HepG2 (cell line): ENCODE data around the gene SLC13A3. TPM values are rescaled to one million over a fixed set of nuclear protein-coding genes. Genes with fewer than 3 reads are reported as not detected.

Source experiments
- AHR ChIP-seq: IDR thresholded peaks from 2 replicates; pipeline ENCODE4 v1.6.1; 2018; ENCODE audit warnings: missing genetic modification reagents, missing compliant biosample characterization
- ARID2 ChIP-seq: sonication (generic); formaldehyde crosslinking; IDR thresholded peaks from 2 replicates; pipeline ENCODE4 v1.8.1; 2022; ENCODE audit warnings: mild to moderate bottlenecking, missing genetic modification reagents, borderline replicate concordance
- BATF2 ChIP-seq: sonication (generic); formaldehyde crosslinking; IDR thresholded peaks from 2 replicates; pipeline ENCODE4 v1.8.0; 2022; ENCODE audit warnings: mild to moderate bottlenecking, missing genetic modification reagents, moderate library complexity
- GPN1 ChIP-seq: sonication (generic); formaldehyde crosslinking; IDR thresholded peaks from 2 replicates; pipeline ENCODE4 v1.5.1; 2020; ENCODE audit warnings: missing genetic modification reagents, borderline replicate concordance
- HOXA9 ChIP-seq: sonication (generic); formaldehyde crosslinking; IDR thresholded peaks from 2 replicates; pipeline ENCODE4 v1.8.1; 2022; ENCODE audit warnings: missing genetic modification reagents, mild to moderate bottlenecking, moderate library complexity, borderline replicate concordance
- MIXL1 ChIP-seq: IDR thresholded peaks from 2 replicates; pipeline ENCODE4 v1.6.1; 2016
- MTA1 ChIP-seq: sonication (generic); formaldehyde crosslinking; IDR thresholded peaks from 2 replicates; pipeline ENCODE4 v1.4.0; 2020; ENCODE audit warnings: missing genetic modification reagents, mild to moderate bottlenecking, borderline replicate concordance
- NAIF1 ChIP-seq: sonication (generic); formaldehyde crosslinking; IDR thresholded peaks from 2 replicates; pipeline ENCODE4 v1.5.0; 2020; ENCODE audit warnings: mild to moderate bottlenecking, missing genetic modification reagents, borderline replicate concordance
- NR3C1 ChIP-seq: sonication (generic); formaldehyde crosslinking; IDR thresholded peaks from 2 replicates; pipeline ENCODE4 v1.4.0; 2020; ENCODE audit warnings: missing genetic modification reagents
- PRPF4 ChIP-seq: fragments of 200-400 bp; formaldehyde crosslinking; IDR thresholded peaks from 2 replicates; pipeline ENCODE4 v1.6.1; 2016; ENCODE audit warnings: low read length, low read depth; ENCODE audit not compliant: poor library complexity, severe bottlenecking
- SP140L ChIP-seq: sonication (generic); formaldehyde crosslinking; IDR thresholded peaks from 2 replicates; pipeline ENCODE4 v1.4.0; 2020; ENCODE audit warnings: missing genetic modification reagents, borderline replicate concordance
- ZBTB46 ChIP-seq: sonication (generic); formaldehyde crosslinking; IDR thresholded peaks from 2 replicates; pipeline ENCODE4 v1.4.0; 2020; ENCODE audit warnings: mild to moderate bottlenecking, missing genetic modification reagents, borderline replicate concordance
- ZFX ChIP-seq: sonication (generic); formaldehyde crosslinking; IDR thresholded peaks from 2 replicates; pipeline ENCODE4 v1.4.0; 2020; ENCODE audit warnings: mild to moderate bottlenecking, low read depth, missing genetic modification reagents, moderate library complexity
- ZNF329 ChIP-seq: sonication (generic); formaldehyde crosslinking; IDR thresholded peaks from 2 replicates; pipeline ENCODE4 v1.9.0; 2021; ENCODE audit warnings: low read depth, mild to moderate bottlenecking, missing genetic modification reagents
- ZNF362 ChIP-seq: sonication (generic); formaldehyde crosslinking; IDR thresholded peaks from 2 replicates; pipeline ENCODE4 v1.4.0; 2020; ENCODE audit warnings: missing genetic modification reagents, mild to moderate bottlenecking, borderline replicate concordance
- ZNF446 ChIP-seq: sonication (generic); formaldehyde crosslinking; IDR thresholded peaks from 2 replicates; pipeline ENCODE4 v1.5.0; 2020; ENCODE audit warnings: mild to moderate bottlenecking, missing genetic modification reagents
- ZNF547 ChIP-seq: sonication (generic); formaldehyde crosslinking; IDR thresholded peaks from 2 replicates; pipeline ENCODE4 v1.5.1; 2020; ENCODE audit warnings: mild to moderate bottlenecking, missing genetic modification reagents
- ZNF557 ChIP-seq: sonication (generic); formaldehyde crosslinking; IDR thresholded peaks from 2 replicates; pipeline ENCODE4 v1.4.0; 2020; ENCODE audit warnings: missing genetic modification reagents
- ZNF710 ChIP-seq: sonication (generic); formaldehyde crosslinking; IDR thresholded peaks from 2 replicates; pipeline ENCODE4 v1.5.0; 2020; ENCODE audit warnings: mild to moderate bottlenecking, missing genetic modification reagents, borderline replicate concordance
- ZSCAN9 ChIP-seq: IDR thresholded peaks from 2 replicates; pipeline ENCODE4 v1.6.1; 2016; ENCODE audit warnings: borderline replicate concordance
- polyA plus RNA-seq, 8 experiments: library from polyadenylated mRNA; depleted of rRNA in 3 of 8; stranded (reverse) in 7 of 8; unstranded in 1 of 8; fragments of >200 nt; fragmentation: Illumina TruSeq in 4 of 8; extraction: Trizol in 4 of 8; gene quantifications; 2 replicates each; pipeline versions ENCODE4 v1.2.1 to v1.2.3, GENCODE V29; 2011 to 2016; ENCODE audit warnings: low read depth in 4 of 8, missing spikeins in 1 of 8, mixed read lengths in 1 of 8; ENCODE audit not compliant: insufficient read depth in 1 of 8
- total RNA-seq, 5 experiments: library from RNA; depleted of rRNA; stranded (reverse); fragments of >200 nt; fragmentation: Illumina TruSeq; extraction: Trizol; gene quantifications; 2 replicates each; pipeline ENCODE4 v1.2.3, GENCODE V29; 2016; ENCODE audit warnings: low read depth in 1 of 5
- TF ChIP-seq, protein P1 (sequence below): fragments of 450-650 bp; IDR thresholded peaks from 2 replicates; pipeline ENCODE4 v1.6.1; 2017; ENCODE audit warnings: mild to moderate bottlenecking

SLC13A3 gene
- total and polyA plus RNA-seq, 2 of the 13 experiments (the other 11 are each of a cell fraction or from before 2014, with no cell fraction given) = 66.5 to 76.0 TPM

GRCh38 chr20:46689082-46689753, 38.0 kb upstream of the SLC13A3 start, which contains the start of gene TP53RK (continued):
- TF ChIP-seq, protein P1, sequence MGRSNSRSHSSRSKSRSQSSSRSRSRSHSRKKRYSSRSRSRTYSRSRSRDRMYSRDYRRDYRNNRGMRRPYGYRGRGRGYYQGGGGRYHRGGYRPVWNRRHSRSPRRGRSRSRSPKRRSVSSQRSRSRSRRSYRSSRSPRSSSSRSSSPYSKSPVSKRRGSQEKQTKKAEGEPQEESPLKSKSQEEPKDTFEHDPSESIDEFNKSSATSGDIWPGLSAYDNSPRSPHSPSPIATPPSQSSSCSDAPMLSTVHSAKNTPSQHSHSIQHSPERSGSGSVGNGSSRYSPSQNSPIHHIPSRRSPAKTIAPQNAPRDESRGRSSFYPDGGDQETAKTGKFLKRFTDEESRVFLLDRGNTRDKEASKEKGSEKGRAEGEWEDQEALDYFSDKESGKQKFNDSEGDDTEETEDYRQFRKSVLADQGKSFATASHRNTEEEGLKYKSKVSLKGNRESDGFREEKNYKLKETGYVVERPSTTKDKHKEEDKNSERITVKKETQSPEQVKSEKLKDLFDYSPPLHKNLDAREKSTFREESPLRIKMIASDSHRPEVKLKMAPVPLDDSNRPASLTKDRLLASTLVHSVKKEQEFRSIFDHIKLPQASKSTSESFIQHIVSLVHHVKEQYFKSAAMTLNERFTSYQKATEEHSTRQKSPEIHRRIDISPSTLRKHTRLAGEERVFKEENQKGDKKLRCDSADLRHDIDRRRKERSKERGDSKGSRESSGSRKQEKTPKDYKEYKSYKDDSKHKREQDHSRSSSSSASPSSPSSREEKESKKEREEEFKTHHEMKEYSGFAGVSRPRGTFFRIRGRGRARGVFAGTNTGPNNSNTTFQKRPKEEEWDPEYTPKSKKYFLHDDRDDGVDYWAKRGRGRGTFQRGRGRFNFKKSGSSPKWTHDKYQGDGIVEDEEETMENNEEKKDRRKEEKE = no peak
- no peak for TF ChIP-seq MIXL1 (CRISPR knock-in tag)
- TF ChIP-seq NAIF1 (CRISPR knock-in tag) = peak; percentile 90; the same call in 1 of the 2 replicates
- TF ChIP-seq NR3C1 (CRISPR knock-in tag) = no peak
- TF ChIP-seq ZNF710 (CRISPR knock-in tag) = peak; percentile 66; the same call in 1 of the 2 replicates
- 0 out of 2 replicates have a peak, but pooled peaks have one; percentile 11 for TF ChIP-seq GPN1
- TF ChIP-seq BATF2 (CRISPR knock-in tag) = no peak
- TF ChIP-seq ZSCAN9 = peak; percentile 79
- TF ChIP-seq ZNF329 = peak; percentile 75; the same call in 1 of the 2 replicates
- no peak for TF ChIP-seq ZBTB46
- TF ChIP-seq ZNF547 (CRISPR knock-in tag) = peak; percentile 99
- no peak; the same call in 1 of the 2 replicates for TF ChIP-seq SP140L (CRISPR knock-in tag)
- TF ChIP-seq ZFX = peak; percentile 97
- TF ChIP-seq ZNF446 (CRISPR knock-in tag) = 0 out of 2 replicates have a peak, but pooled peaks have one; percentile 81
- peak; percentile 82; the same call in 1 of the 2 replicates for TF ChIP-seq HOXA9
- peak; percentile 89; the same call in 1 of the 2 replicates for TF ChIP-seq AHR (CRISPR knock-in tag)
- no peak; the same call in 1 of the 2 replicates for TF ChIP-seq ZNF362
- no peak for TF ChIP-seq PRPF4
- peak; percentile 92; the same call in 1 of the 2 replicates for TF ChIP-seq ARID2 (CRISPR knock-in tag)
- peak; percentile 85; the same call in 1 of the 2 replicates for TF ChIP-seq MTA1
- TF ChIP-seq ZNF557 (CRISPR knock-in tag) = no peak
